ENCODE results near the gene PES1.

DNA sequence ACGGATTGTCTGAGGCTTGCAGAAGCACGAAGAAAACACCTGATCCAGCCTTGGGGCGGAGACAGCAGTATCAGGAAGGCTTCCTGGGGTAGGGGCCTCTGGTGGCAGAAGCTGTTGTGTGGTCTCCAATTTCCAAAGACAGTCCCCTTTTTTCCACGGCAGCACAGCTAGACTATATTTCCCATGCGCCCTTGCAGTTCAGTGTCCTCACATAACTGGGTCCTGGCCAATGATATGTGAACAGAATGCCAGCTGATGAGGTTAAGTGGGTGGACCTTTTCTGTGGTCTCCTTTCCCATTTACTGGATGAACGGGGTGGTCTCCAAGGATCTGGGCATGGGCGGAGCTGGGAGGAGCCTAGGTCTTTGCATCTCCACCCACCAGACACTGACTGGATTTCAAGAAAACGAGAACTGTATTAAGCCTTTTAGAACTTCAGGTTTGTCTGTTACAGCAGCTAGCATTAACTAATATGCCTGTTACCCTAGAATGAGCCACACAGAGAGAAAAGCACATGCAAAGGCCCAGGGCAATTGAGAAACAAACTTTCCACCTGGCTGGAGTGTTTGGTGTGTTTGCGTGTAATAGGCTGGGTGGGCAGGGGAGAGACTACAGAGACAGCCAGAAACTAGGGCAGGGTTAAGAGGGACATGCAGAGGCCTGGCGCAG is 23.4 kb downstream of the PES1 start:
- TF ChIP-seq CTCF (conservative IDR thresholded peaks at IDR 0.05 in 1 of 2, IDR thresholded peaks at IDR 0.05 in 1 of 2; ENCODE audit: low read depth in 1 of 2, low read length in 2 of 2), result no peak
- TF ChIP-seq EZH2 (IDR thresholded peaks at IDR 0.05; ENCODE audit: low read length, missing control alignments), result no peak

Data from fibroblast of lung (primary cell).